ENCODE data around the gene CLDN22.

Gene CLDN22

GRCh38 chr4:183312841-183313240 is 7.2 kb downstream of the CLDN22 start:
- CTCF ChIA-PET, result interaction anchor here (0.6 kb wide), 1 partner anchor 53 kb away, joined by 3 read pairs; no protein-coding TSS in a partner anchor
- Histone ChIP-seq H3K4me3 (ENCODE audit: low read depth, low read length) (no peak overlapping the region), H3K4me1 (ENCODE audit: control insufficient read depth, insufficient read depth, low read length) (no peaks in the 10 kb centered on the region), H3K9me3 (ENCODE audit: control insufficient read depth, insufficient read depth, low read depth, low read length) (no peaks in the 10 kb centered on the region), H3K36me3 (ENCODE audit: control insufficient read depth in 2 of 2, insufficient read depth in 1 of 2, low read length in 2 of 2) (peaks cover 0 to 28% of the 10 kb centered on the region in 2 experiments; a peak in 2 of 3 replicates), H3K27ac (ENCODE audit: extremely low read depth, low read depth, low read length) (no peak overlapping the region)
- no peak for TF ChIP-seq ZNF398 (tag by site-specific recombination; IDR thresholded peaks at IDR 0.05)
- no peak for TF ChIP-seq PRDM10 (tag by site-specific recombination; IDR thresholded peaks at IDR 0.05)
- POLR2A ChIA-PET, result no interaction called here

GRCh38 chr4:183306811-183307210 is 13.3 kb downstream of the CLDN22 start:
- no peak overlapping the region for H3K27ac ChIP-seq (ENCODE audit: extremely low read depth, low read depth, low read length)
- no peaks in the 10 kb centered on the region for H3K4me1 ChIP-seq (ENCODE audit: control insufficient read depth, insufficient read depth, low read length)
- POLR2A ChIA-PET, result no interaction called here
- no peak for TF ChIP-seq ZNF792 (tag by site-specific recombination; IDR thresholded peaks at IDR 0.05)
- no peak for TF ChIP-seq ZNF19 (tag by site-specific recombination; IDR thresholded peaks at IDR 0.05; ENCODE audit: low read depth)
- TF ChIP-seq OSR2 (tag by site-specific recombination; IDR thresholded peaks at IDR 0.05), result no peak
- no peak for TF ChIP-seq ZNF707 (tag by site-specific recombination; IDR thresholded peaks at IDR 0.05)
- no peak for TF ChIP-seq ZNF23 (tag by site-specific recombination; IDR thresholded peaks at IDR 0.05; ENCODE audit: borderline replicate concordance)
- TF ChIP-seq ZNF677 (tag by site-specific recombination; IDR thresholded peaks at IDR 0.05), result no peak
- TF ChIP-seq ZSCAN18 (tag by site-specific recombination; IDR thresholded peaks at IDR 0.05), result no peak
- TF ChIP-seq ZNF433 (tag by site-specific recombination; IDR thresholded peaks at IDR 0.05; ENCODE audit: low read depth), result no peak
- no peak for TF ChIP-seq MEIS1 (CRISPR knock-in tag; IDR thresholded peaks at IDR 0.05; ENCODE audit: borderline replicate concordance)
- TF ChIP-seq ZNF324 (tag by site-specific recombination; IDR thresholded peaks at IDR 0.05), result no peak
- no peak for TF ChIP-seq ZNF785 (tag by site-specific recombination; IDR thresholded peaks at IDR 0.05)
- TF ChIP-seq ZNF501 (tag by site-specific recombination; IDR thresholded peaks at IDR 0.05), result no peak
- no peak for TF ChIP-seq HIC1 (tag by site-specific recombination; IDR thresholded peaks at IDR 0.05)
- TF ChIP-seq ZNF26 (tag by site-specific recombination; IDR thresholded peaks at IDR 0.05), result no peak
- H3K9me3 ChIP-seq (ENCODE audit: control insufficient read depth, insufficient read depth, low read depth, low read length), result no peaks in the 10 kb centered on the region; the same call in 1 of the 2 replicates
- no peak overlapping the region for H3K4me3 ChIP-seq (ENCODE audit: low read depth, low read length)
- H3K36me3 ChIP-seq (ENCODE audit: control insufficient read depth in 2 of 2, insufficient read depth in 1 of 2, low read length in 2 of 2), result peaks cover 0 to 7% of the 10 kb centered on the region in 2 experiments; a peak in 2 of 3 replicates
- CTCF ChIA-PET, result interaction anchor here (0.6 to 0.9 kb wide), 3 partner anchors 13 to 480 kb away, joined by 3 to 4 read pairs (median 3); no protein-coding TSS in a partner anchor
